T-cell (primary cell): ENCODE data around the gene HMGN2. TPM values are rescaled to one million over a fixed set of nuclear protein-coding genes. Genes with fewer than 3 reads are reported as not detected.

Experiments used
- ATAC-seq, 4 experiments: fragments of 200-7000 bp in 3 of 4; fragments of 150-1000 bp in 1 of 4; cut with Tn5 transposase; replicated peaks in 1 of 4; 1 replicate in 3 of 4; 2 replicates in 1 of 4; pipeline ENCODE4 v1.10.0; 2021; ENCODE audit warnings: moderate library complexity in 3 of 4, mild to moderate bottlenecking in 2 of 4, moderate number of reproducible peaks in 1 of 4
- CTCF ChIA-PET, 2 donors: fragments of 300-600 bp; sonication (Branson Sonifier 250); formaldehyde crosslinking; loops; one replicate each; lab custom pipeline; 2022; ENCODE audit warnings: antibody characterized with exemption in 2 of 2; lab: Charles Lee
- POLR2A ChIA-PET, 2 donors: fragments of 300-600 bp; sonication (Branson Sonifier 250); formaldehyde crosslinking; loops; one replicate each; lab custom pipeline; 2022; ENCODE audit warnings: antibody characterized with exemption in 2 of 2; lab: Charles Lee
- DNase-seq, 35 experiments: peaks; one replicate each; pipeline versions ENCODE4 v3.0.0 to v3.0.0-alpha.2; 2013 to 2023
- H3K27ac ChIP-seq: one replicate; pipeline ENCODE4 v1.5.1; 2013; ENCODE audit warnings: low read length
- H3K27me3 ChIP-seq, 2 experiments: replicated peaks in 1 of 2; 1 replicate in 1 of 2; 2 replicates in 1 of 2; pipeline versions ENCODE4 v1.6.1 to v1.7.0; 2013; ENCODE audit warnings: low read length in 1 of 2, mixed read lengths in 1 of 2; ENCODE audit not compliant: control insufficient read depth in 2 of 2, insufficient read depth in 2 of 2; ENCODE audit errors: extremely low read depth in 1 of 2
- H3K36me3 ChIP-seq, 2 donors: 1 replicate in 1 of 2; 2 replicates in 1 of 2; pipeline versions ENCODE4 v1.6.1 to v1.7.0; 2013; ENCODE audit warnings: low read length in 1 of 2; ENCODE audit not compliant: control insufficient read depth in 2 of 2, insufficient read depth in 1 of 2; ENCODE audit errors: extremely low read depth in 1 of 2
- H3K4me1 ChIP-seq, 2 experiments: 1 replicate in 1 of 2; 2 replicates in 1 of 2; pipeline versions ENCODE4 v1.6.1 to v1.7.0; 2013; ENCODE audit warnings: low read length in 2 of 2, mixed read lengths in 1 of 2; ENCODE audit not compliant: insufficient read depth in 2 of 2, control insufficient read depth in 1 of 2; ENCODE audit errors: extremely low read depth in 1 of 2
- H3K4me3 ChIP-seq, 2 donors: 1 replicate in 1 of 2; 2 replicates in 1 of 2; pipeline versions ENCODE4 v1.5.1 to v1.7.0; 2013; ENCODE audit warnings: mild to moderate bottlenecking in 2 of 2, low read length in 1 of 2, moderate library complexity in 1 of 2; ENCODE audit not compliant: control insufficient read depth in 1 of 2; ENCODE audit errors: extremely low read depth in 1 of 2
- H3K9me3 ChIP-seq: 2 replicates; pipeline ENCODE4 v1.7.0; 2013
- H3K27ac Mint-ChIP-seq, 2 donors: one replicate each; pipeline ENCODE4 v1.8.0; 2020 to 2021; ENCODE audit warnings: mild to moderate bottlenecking in 2 of 2, mixed read lengths in 2 of 2
- H3K27me3 Mint-ChIP-seq, 2 donors: one replicate each; pipeline ENCODE4 v1.8.0; 2021 to 2022; ENCODE audit warnings: mixed read lengths in 2 of 2
- H3K36me3 Mint-ChIP-seq: one replicate; pipeline ENCODE4 v1.8.0; 2021; ENCODE audit warnings: mixed read lengths
- H3K4me1 Mint-ChIP-seq, 3 donors: one replicate each; pipeline ENCODE4 v1.8.0; 2020 to 2022; ENCODE audit warnings: mixed read lengths in 3 of 3, mild to moderate bottlenecking in 1 of 3
- H3K4me3 Mint-ChIP-seq, 3 donors: one replicate each; pipeline ENCODE4 v1.8.0; 2020 to 2022; ENCODE audit warnings: mild to moderate bottlenecking in 3 of 3, mixed read lengths in 3 of 3, moderate library complexity in 3 of 3
- H3K9me3 Mint-ChIP-seq, 3 donors: one replicate each; pipeline ENCODE4 v1.8.0; 2020 to 2022; ENCODE audit warnings: mixed read lengths in 3 of 3
- WGBS: methylation state at CpG from one replicate; pipeline ENCODE4 v1.1.5; 2013; ENCODE audit warnings: missing lambda C conversion rate; ENCODE audit not compliant: insufficient coverage; 5-methylcytosine and 5-hydroxymethylcytosine counted together
- total RNA-seq, 35 experiments: library from RNA in 6 of 35; stranded (reverse) in 6 of 35; fragments of 120-200 nt in 1 of 35; gene quantifications; one replicate each; pipeline versions ENCODE4 v1.2.1 to v1.2.4 and lab custom pipeline; 2013 to 2026

Gene HMGN2
- total RNA-seq (100 to 1,000 TPM; 310 to 341 (median 325) TPM), total RNA-seq (lab: John Stamatoyannopoulos, UW) (54.8 to 214 (median 158) reads per million in 29 experiments)
- total RNA-seq (2013), result 424 TPM

GRCh38 chr1:26472320-26472900, at the start of gene HMGN2:
Gene HMGN2 (plus strand): TSS chr1:26472440. CDS start chr1:26472613, 173 bp downstream.
- H3K27me3 ChIP-seq, result no peaks in the 10 kb centered on the region
- H3K36me3 Mint-ChIP-seq, result peaks cover 31% of the 10 kb centered on the region
- H3K27me3 Mint-ChIP-seq, result no peaks in the 10 kb centered on the region
- H3K27ac ChIP-seq, result peak within 1 kb of the TSS; percentile 93
- CTCF ChIA-PET, result interaction anchor here (0.6 to 2.2 kb wide), 3 partner anchors 28 to 316 kb away, joined by 3 to 8 read pairs (median 3); partner anchors contain the start of gene PIGV (in 1 of the 2)
- peaks cover 6 to 48% of the 10 kb centered on the region in 2 donors for H3K36me3 ChIP-seq
- ATAC-seq (peak; percentile 68 to 75 (median 70)), DNase-seq (peak; percentile 75 to 89 (median 84))
- H3K27ac Mint-ChIP-seq, result peak within 1 kb of the TSS; percentile 97 to 98
- peak within 1 kb of the TSS; percentile 90 to 95 (median 95) for H3K4me3 Mint-ChIP-seq
- H3K4me3 ChIP-seq, result peak within 1 kb of the TSS; percentile 63 to 85
- POLR2A ChIA-PET, result no interaction called here
- H3K4me1 Mint-ChIP-seq, result peaks cover 49 to 51% (median 51%) of the 10 kb centered on the region in 3 donors
- H3K9me3 Mint-ChIP-seq, result no peaks in the 10 kb centered on the region
- no peaks in the 10 kb centered on the region for H3K9me3 ChIP-seq
- under 1% methylated on average over 47 of the region's 69 CpGs for WGBS
- H3K4me1 ChIP-seq, result peaks cover 25 to 31% of the 10 kb centered on the region in 2 experiments

GRCh38 chr1:26429721-26430120, 42.5 kb upstream of the HMGN2 start:
- Mint-ChIP-seq H3K27ac (no peak overlapping the region), H3K4me1 (peaks cover 19 to 24% (median 21%) of the 10 kb centered on the region in 3 donors), H3K9me3 (no peaks in the 10 kb centered on the region), H3K27me3 (peaks cover 5 to 14% of the 10 kb centered on the region in 2 donors), H3K4me3 (no peak overlapping the region), H3K36me3 (peaks cover 9% of the 10 kb centered on the region)
- ATAC-seq (no peak), DNase-seq (no peak)
- no peak overlapping the region for H3K27ac ChIP-seq
- H3K9me3 ChIP-seq, result no peaks in the 10 kb centered on the region
- H3K36me3 ChIP-seq, result no peaks in the 10 kb centered on the region
- no peak overlapping the region for H3K4me3 ChIP-seq
- H3K27me3 ChIP-seq, result peaks cover 0 to 18% of the 10 kb centered on the region in 2 experiments
- WGBS, result no CpG with 5 or more reads among the region's 2 CpGs
- ChIA-PET CTCF (interaction anchor here in 1 of 2 donors (0.7 to 1.4 kb wide), 3 partner anchors 12 to 404 kb away, joined by 3 to 4 read pairs (median 3); partner anchors contain the start of gene HMGN2), POLR2A (interaction anchor here (0.5 to 0.6 kb wide), 4 partner anchors 32 to 936 kb away, joined by 3 to 9 read pairs (median 3); no protein-coding TSS in a partner anchor)
- H3K4me1 ChIP-seq, result peaks cover 7 to 23% of the 10 kb centered on the region in 2 experiments

- peaks cover 19 to 24% (median 21%) of the 10 kb centered on the region in 3 donors for H3K4me1 Mint-ChIP-seq
Observed at GRCh38 chr1:26431979-26432695, 40.1 kb upstream of the HMGN2 start, which contains the start of gene DHDDS. Gene DHDDS (plus strand): TSS chr1:26432321. CDS start chr1:26432946, 625 bp downstream.

GRCh38 chr1:26432793-26433192, 39.4 kb upstream of the HMGN2 start:
- H3K4me1 Mint-ChIP-seq, result peaks cover 19 to 24% (median 21%) of the 10 kb centered on the region in 3 donors
- peaks cover 2 to 9% of the 10 kb centered on the region in 2 donors for H3K36me3 ChIP-seq
- no peaks in the 10 kb centered on the region for H3K9me3 ChIP-seq
- no peaks in the 10 kb centered on the region for H3K27me3 Mint-ChIP-seq
- DNase-seq (no peak), ATAC-seq (no peak)
- H3K27ac Mint-ChIP-seq, result peak overlapping the region in 1 of 2 donors; percentile 29
- CTCF ChIA-PET, result interaction anchor here in 1 of 2 donors (1.0 to 2.8 kb wide), 3 partner anchors 8 to 435 kb away, joined by 3 to 14 read pairs (median 4); partner anchors contain the start of gene PAFAH2
- no peaks in the 10 kb centered on the region for H3K9me3 Mint-ChIP-seq
- peak overlapping the region; percentile 88 to 95 (median 94) for H3K4me3 Mint-ChIP-seq
- peak overlapping the region; percentile 49 to 64 for H3K4me3 ChIP-seq
- peak overlapping the region; percentile 45 for H3K27ac ChIP-seq
- POLR2A ChIA-PET, result interaction anchor here (0.5 to 1.3 kb wide), 3 partner anchors 59 to 520 kb away, joined by 3 read pairs; no protein-coding TSS in a partner anchor
- peaks cover 7 to 23% of the 10 kb centered on the region in 2 experiments for H3K4me1 ChIP-seq
- peaks cover 0 to 3% of the 10 kb centered on the region in 2 experiments for H3K27me3 ChIP-seq
- WGBS, result 35% methylated on average over 2 of the region's 3 CpGs
- H3K36me3 Mint-ChIP-seq, result peaks cover 9% of the 10 kb centered on the region

More at GRCh38 chr1:26431979-26432695, 40.1 kb upstream of the HMGN2 start, which contains the start of gene DHDDS:
- Mint-ChIP-seq H3K27ac (peak within 1 kb of the TSS; percentile 93 to 94), H3K27me3 (no peaks in the 10 kb centered on the region), H3K9me3 (no peaks in the 10 kb centered on the region), H3K36me3 (peaks cover 9% of the 10 kb centered on the region), H3K4me3 (peak within 1 kb of the TSS; percentile 88 to 95 (median 94))
- Histone ChIP-seq H3K4me1 (peaks cover 7 to 23% of the 10 kb centered on the region in 2 experiments), H3K9me3 (no peaks in the 10 kb centered on the region), H3K27ac (peak within 1 kb of the TSS; percentile 45), H3K4me3 (peak within 1 kb of the TSS; percentile 62 to 64), H3K27me3 (peaks cover 0 to 8% of the 10 kb centered on the region in 2 experiments), H3K36me3 (peaks cover 0 to 7% of the 10 kb centered on the region in 2 donors)
- POLR2A ChIA-PET, result interaction anchor here (0.5 to 1.3 kb wide), 5 partner anchors 9 to 1172 kb away, joined by 3 to 4 read pairs (median 3); partner anchors contain the start of gene AHDC1 (in 1 of the 2)
- DNase-seq (peak; percentile 94 to 99 (median 97)), ATAC-seq (peak; percentile 94 to 97 (median 96))
- WGBS, result under 1% methylated on average over 45 of the region's 45 CpGs
- CTCF ChIA-PET, result interaction anchor here in 1 of 2 donors (0.6 to 2.8 kb wide), 11 partner anchors 8 to 460 kb away, joined by 3 to 14 read pairs (median 4); partner anchors contain the start of genes CEP85 and PAFAH2

- H3K4me3 ChIP-seq, result no peak overlapping the region
- ChIA-PET CTCF (interaction anchor here in 1 of 2 donors (0.7 kb wide), 1 partner anchor 35 kb away, joined by 5 read pairs; no protein-coding TSS in a partner anchor), POLR2A (no interaction called here)
- no peak overlapping the region for H3K27ac Mint-ChIP-seq
- peaks cover 18% of the 10 kb centered on the region for H3K36me3 Mint-ChIP-seq
- H3K4me1 Mint-ChIP-seq, result peaks cover 19 to 24% (median 21%) of the 10 kb centered on the region in 3 donors
- no peaks in the 10 kb centered on the region for H3K9me3 ChIP-seq
- H3K4me3 Mint-ChIP-seq, result no peak overlapping the region
- H3K27me3 ChIP-seq, result peaks cover 0 to 3% of the 10 kb centered on the region in 2 experiments
- H3K9me3 Mint-ChIP-seq, result no peaks in the 10 kb centered on the region
- H3K27me3 Mint-ChIP-seq, result no peaks in the 10 kb centered on the region
- H3K36me3 ChIP-seq, result peaks cover 7 to 22% of the 10 kb centered on the region in 2 donors
- peaks cover 7 to 23% of the 10 kb centered on the region in 2 experiments for H3K4me1 ChIP-seq
- DNase-seq (no peak), ATAC-seq (no peak)
- H3K27ac ChIP-seq, result no peak overlapping the region
Observed at GRCh38 chr1:26434161-26434752, 38.0 kb upstream of the HMGN2 start.
